GM12872 (cell line): ENCODE data around the gene SLC39A2.

Source experiments
- TF ChIP-seq, protein P1 (sequence below): IDR thresholded peaks from 3 replicates; pipeline ENCODE4 v1.5.1; 2011; ENCODE audit warnings: low read depth, mild to moderate bottlenecking, low read length, moderate library complexity; ENCODE audit not compliant: insufficient read depth

SLC39A2 gene

DNA sequence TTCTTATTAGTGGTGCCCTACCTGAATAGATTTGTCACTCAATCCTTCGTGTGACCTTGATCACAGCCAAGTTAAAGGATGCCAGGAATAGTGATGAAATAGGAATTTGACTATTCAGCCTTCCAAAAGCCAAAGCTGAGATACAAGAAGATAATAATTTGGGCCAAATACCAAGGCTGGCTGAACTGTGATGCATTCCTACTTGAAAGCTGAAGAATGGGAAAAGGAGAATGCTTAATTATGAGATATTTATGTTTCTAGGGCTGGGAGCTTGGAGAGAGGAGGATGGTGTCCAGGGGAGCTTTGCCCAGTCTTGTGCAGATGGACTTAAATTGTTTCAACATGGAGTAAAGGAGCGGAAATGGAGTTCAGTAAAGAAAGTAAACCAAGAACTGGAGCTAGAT is 48.3 kb downstream of the SLC39A2 start:
- TF ChIP-seq, protein P1, sequence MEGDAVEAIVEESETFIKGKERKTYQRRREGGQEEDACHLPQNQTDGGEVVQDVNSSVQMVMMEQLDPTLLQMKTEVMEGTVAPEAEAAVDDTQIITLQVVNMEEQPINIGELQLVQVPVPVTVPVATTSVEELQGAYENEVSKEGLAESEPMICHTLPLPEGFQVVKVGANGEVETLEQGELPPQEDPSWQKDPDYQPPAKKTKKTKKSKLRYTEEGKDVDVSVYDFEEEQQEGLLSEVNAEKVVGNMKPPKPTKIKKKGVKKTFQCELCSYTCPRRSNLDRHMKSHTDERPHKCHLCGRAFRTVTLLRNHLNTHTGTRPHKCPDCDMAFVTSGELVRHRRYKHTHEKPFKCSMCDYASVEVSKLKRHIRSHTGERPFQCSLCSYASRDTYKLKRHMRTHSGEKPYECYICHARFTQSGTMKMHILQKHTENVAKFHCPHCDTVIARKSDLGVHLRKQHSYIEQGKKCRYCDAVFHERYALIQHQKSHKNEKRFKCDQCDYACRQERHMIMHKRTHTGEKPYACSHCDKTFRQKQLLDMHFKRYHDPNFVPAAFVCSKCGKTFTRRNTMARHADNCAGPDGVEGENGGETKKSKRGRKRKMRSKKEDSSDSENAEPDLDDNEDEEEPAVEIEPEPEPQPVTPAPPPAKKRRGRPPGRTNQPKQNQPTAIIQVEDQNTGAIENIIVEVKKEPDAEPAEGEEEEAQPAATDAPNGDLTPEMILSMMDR, result no peak

DNA sequence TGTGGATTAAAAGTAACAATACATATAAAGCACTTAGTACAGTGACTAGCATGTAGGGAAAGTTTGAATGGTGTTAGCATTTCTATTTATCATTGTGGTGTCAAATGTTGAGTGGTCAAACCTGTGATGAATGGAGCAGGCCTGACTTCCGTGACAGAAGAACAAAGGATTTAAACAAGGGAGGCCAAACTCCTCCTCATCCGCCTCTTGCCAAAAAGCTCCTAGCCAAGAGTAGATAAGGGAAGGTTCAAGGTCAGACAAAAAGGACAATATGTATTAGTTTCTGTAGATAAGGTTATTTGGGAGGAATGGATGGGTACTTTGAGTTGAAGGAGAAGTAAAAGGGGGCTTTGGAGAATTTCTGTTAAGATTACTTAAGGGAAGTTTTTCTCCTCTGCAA is 49.5 kb downstream of the SLC39A2 start:
- TF ChIP-seq, protein P1, result no peak

DNA sequence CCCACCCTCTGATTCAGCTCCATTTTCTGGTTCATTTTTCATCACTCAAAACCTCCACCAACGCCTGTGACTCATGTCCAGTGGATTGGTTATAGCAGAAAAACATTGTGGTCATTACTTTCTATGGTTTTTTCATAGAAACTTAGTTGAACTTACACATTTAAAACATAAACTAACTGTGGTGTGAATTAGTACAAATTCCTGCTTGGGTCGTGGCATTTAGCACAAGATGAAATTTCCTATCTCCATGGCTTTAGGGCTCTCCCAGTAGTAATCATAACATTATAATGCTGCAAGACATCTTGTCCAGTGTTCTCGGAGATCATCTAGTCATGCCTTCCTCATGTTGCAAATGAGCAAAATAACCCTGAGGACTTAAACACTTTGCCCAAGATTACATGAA is 50.2 kb downstream of the SLC39A2 start:
- TF ChIP-seq, protein P1, result no peak

DNA sequence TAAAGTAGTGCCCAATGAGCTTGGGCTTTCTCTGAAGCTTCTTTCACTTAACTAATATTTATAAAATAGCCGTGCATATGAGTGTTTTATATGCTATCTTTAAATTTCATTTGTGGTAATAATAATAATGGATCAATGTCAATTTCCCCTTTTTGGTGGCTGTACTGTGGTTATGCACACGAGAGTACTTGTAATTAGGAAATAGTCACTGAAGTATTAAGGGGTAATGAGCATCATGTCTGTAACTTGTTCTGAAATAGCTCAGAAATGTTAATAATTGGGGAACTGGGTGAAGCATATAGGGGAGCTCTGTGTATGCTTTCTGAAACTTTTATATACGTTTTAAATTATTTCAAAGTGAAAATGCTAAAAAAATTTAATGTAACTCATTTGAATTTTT is 51.5 kb downstream of the SLC39A2 start:
- TF ChIP-seq, protein P1, result no peak
